Smooth muscle cell of the brain vasculature (primary cell): ENCODE data around the gene C16orf96.

Experiments used
- DNase-seq: peaks from one replicate; pipeline ENCODE4 v3.0.0-alpha.2; 2012; ENCODE audit warnings: low read depth, low spot score

Gene C16orf96

GRCh38 chr16:4556112-4556511 lies at the start of gene C16orf96:
TSS of gene C16orf96 (plus strand) at chr16:4556340. CDS start at chr16:4556490, 150 bp downstream.
- DNase-seq = no peak

GRCh38 chr16:4506450-4506849 lies 49.7 kb upstream of the C16orf96 start:
- no peak for DNase-seq

- no peak for DNase-seq
Observed at GRCh38 chr16:4507588-4508345, 48.4 kb upstream of the C16orf96 start.

- no peak for DNase-seq
Observed at GRCh38 chr16:4508806-4509205, 47.3 kb upstream of the C16orf96 start.

GRCh38 chr16:4509420-4509819 lies 46.7 kb upstream of the C16orf96 start:
- DNase-seq = no peak

- no peak for DNase-seq
Observed at GRCh38 chr16:4510131-4510530, 46.0 kb upstream of the C16orf96 start.

GRCh38 chr16:4510747-4511426 lies 45.3 kb upstream of the C16orf96 start:
- DNase-seq = no peak

GRCh38 chr16:4511441-4512082 lies 44.6 kb upstream of the C16orf96 start:
- no peak for DNase-seq

- DNase-seq = no peak
Observed at GRCh38 chr16:4512473-4512872, 43.7 kb upstream of the C16orf96 start.

GRCh38 chr16:4513086-4513860 lies 42.9 kb upstream of the C16orf96 start:
- no peak for DNase-seq

GRCh38 chr16:4513881-4514280 lies 42.3 kb upstream of the C16orf96 start:
- DNase-seq = no peak

GRCh38 chr16:4514606-4515005 lies 41.5 kb upstream of the C16orf96 start:
- DNase-seq = no peak

GRCh38 chr16:4515611-4516233 lies 40.4 kb upstream of the C16orf96 start:
- DNase-seq = no peak

GRCh38 chr16:4517812-4518680 lies 38.1 kb upstream of the C16orf96 start:
- DNase-seq = no peak

- no peak for DNase-seq
Observed at GRCh38 chr16:4519274-4520058, 36.7 kb upstream of the C16orf96 start.

- DNase-seq = no peak
Observed at GRCh38 chr16:4520913-4521312, 35.2 kb upstream of the C16orf96 start.

GRCh38 chr16:4522051-4522581 lies 34.0 kb upstream of the C16orf96 start:
- DNase-seq = no peak

- DNase-seq = no peak
Observed at GRCh38 chr16:4523686-4524085, 32.5 kb upstream of the C16orf96 start.

- DNase-seq = no peak
Observed at GRCh38 chr16:4524571-4524970, 31.6 kb upstream of the C16orf96 start.
